Fibroblast of villous mesenchyme (primary cell): Measurements from ENCODE around the gene PRKD2. TPM values are rescaled to one million over a fixed set of nuclear protein-coding genes. Genes with fewer than 3 reads are reported as not detected.

Experiments used
- DNase-seq: peaks from one replicate; pipeline ENCODE4 v3.0.0-alpha.2; 2010; ENCODE audit warnings: low read depth
- H3K4me3 ChIP-seq: 2 replicates; pipeline ENCODE4 v1.5.1; 2011; ENCODE audit warnings: low read depth, mild to moderate bottlenecking, low read length
- CTCF ChIP-seq: IDR thresholded peaks from 2 replicates; pipeline ENCODE4 v1.5.1; 2012; ENCODE audit warnings: low read depth, mild to moderate bottlenecking, low read length; ENCODE audit not compliant: insufficient read depth
- total RNA-seq: library from RNA; depleted of rRNA; stranded (reverse); fragments of >200 nt; gene quantifications from 2 replicates; pipeline ENCODE4 v1.2.3, GENCODE V29; 2012

Gene PRKD2
- total RNA-seq, 1 donor, result 11.7 TPM

DNA sequence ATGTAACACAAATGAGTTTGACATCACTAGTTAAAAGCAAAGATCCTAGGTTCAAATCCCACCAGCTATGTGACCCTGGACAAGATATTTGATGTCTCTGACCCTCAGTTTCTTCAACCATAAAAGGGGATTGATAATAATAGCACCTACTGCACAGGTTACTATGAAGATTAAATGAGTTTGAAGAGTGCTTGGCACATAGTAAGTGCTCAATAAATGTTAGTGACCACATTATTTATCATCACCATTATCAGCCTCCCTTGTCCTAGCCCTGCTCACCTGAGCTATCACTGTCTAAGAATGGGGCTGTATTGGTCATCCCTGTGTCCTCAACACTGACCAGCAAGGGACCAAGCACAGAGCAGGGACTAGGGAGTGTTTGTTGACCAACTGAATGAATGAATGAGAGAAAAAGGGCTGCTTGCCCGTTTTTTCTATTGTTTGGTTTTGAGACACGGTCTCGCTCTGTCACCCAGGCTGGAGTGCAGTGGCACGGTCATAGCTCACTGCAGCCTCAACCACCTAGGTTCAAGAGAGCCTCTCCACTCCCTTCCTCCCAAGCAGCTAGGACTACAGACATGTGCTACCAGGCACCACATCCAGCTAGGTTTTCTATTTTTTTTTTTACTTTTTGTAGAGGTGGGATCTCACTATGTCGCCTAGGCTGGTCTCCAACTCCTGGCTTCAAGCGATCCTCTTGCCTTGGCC, 29.3 kb downstream of the PRKD2 start:
- TF ChIP-seq CTCF, result no peak
- no peak for DNase-seq
- H3K4me3 ChIP-seq, result no peak overlapping the region

GRCh38 chr19:46685189-46685588, 31.7 kb downstream of the PRKD2 start:
- no peak for TF ChIP-seq CTCF
- H3K4me3 ChIP-seq, result no peak overlapping the region
- DNase-seq, result no peak

- no peak for TF ChIP-seq CTCF
- no peak overlapping the region for H3K4me3 ChIP-seq
- DNase-seq, result no peak
These were observed 38.7 kb downstream of the PRKD2 start for GRCh38 chr19:46678110-46678732.

GRCh38 chr19:46674416-46675178, 42.3 kb downstream of the PRKD2 start:
- DNase-seq, result peak; percentile 16
- no peak for TF ChIP-seq CTCF
- no peak overlapping the region for H3K4me3 ChIP-seq

DNA sequence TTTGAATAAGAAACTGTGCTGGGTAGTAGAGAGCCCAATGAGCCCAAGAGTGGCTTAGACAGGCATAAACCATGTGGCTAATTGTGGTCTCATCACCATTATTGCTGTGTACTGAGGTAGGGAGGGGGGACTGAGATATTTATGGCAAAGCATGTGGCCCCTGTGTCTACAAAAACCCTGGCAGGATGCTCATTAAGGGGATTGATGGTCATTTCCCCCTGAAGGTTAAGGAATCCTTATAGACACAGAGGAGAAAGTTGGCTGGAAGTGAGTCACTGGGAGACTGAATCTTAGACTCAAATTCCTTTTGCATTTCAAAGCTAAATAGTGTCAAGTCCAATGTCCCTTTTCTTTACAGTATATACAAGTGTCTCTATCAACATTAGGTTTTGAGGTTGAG, 46.1 kb downstream of the PRKD2 start:
- H3K4me3 ChIP-seq, result no peak overlapping the region
- no peak for DNase-seq
- no peak for TF ChIP-seq CTCF

DNA sequence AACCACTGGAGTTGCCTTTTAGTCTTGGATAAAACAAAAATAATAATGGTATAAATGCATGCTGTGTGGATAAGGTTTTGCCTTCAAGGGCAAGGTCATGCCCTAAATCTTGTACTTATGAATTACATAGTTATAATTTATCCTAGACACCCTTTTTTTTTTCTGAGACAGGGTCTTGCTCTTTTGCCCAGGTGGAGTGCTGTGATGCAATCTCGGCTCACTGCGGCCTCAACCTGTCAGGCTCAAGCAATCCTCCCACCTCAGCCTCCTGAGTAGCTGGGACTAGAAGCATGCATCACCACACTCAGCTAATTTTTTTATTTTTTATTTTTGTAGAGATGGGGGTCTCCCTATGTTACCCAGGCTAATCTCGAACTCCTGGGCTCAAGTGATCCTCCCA, 48.3 kb downstream of the PRKD2 start:
- no peak for TF ChIP-seq CTCF
- DNase-seq, result no peak
- H3K4me3 ChIP-seq, result no peak overlapping the region
